Measurements from ENCODE around the gene PNMA6E.

DNA sequence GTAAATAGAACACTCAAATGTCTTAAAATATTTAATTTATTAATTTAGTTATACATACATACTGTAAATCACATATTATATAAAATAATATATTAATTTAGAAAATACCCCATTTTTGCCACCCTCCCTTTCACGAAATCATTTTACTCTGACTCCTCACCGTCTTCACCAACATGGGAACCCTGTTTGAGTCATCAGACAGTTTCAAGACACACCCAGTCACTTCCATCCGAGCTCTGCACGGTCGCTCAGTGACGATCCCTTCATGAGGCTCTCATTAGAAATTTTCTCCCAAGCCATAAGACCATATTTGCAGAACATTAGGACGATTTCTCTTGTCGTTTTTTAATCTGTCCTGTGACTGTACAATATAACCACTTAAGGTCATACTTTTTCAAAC lies 52.7 kb downstream of the PNMA6E start:
- TF ChIP-seq, protein P1, sequence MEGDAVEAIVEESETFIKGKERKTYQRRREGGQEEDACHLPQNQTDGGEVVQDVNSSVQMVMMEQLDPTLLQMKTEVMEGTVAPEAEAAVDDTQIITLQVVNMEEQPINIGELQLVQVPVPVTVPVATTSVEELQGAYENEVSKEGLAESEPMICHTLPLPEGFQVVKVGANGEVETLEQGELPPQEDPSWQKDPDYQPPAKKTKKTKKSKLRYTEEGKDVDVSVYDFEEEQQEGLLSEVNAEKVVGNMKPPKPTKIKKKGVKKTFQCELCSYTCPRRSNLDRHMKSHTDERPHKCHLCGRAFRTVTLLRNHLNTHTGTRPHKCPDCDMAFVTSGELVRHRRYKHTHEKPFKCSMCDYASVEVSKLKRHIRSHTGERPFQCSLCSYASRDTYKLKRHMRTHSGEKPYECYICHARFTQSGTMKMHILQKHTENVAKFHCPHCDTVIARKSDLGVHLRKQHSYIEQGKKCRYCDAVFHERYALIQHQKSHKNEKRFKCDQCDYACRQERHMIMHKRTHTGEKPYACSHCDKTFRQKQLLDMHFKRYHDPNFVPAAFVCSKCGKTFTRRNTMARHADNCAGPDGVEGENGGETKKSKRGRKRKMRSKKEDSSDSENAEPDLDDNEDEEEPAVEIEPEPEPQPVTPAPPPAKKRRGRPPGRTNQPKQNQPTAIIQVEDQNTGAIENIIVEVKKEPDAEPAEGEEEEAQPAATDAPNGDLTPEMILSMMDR (IDR thresholded peaks at IDR 0.05; ENCODE audit: borderline replicate concordance, extremely low read depth, low read length, poor library complexity, severe bottlenecking): no peak
- no peak for TF ChIP-seq EZH2 (IDR thresholded peaks at IDR 0.05; ENCODE audit: borderline replicate concordance, low read depth, low read length, severe bottlenecking)
